DOHH2 (cell line): ENCODE data around the gene CHD9.

Source experiments
- CTCF ChIP-seq: fragments of 200-600 bp; sonication (generic); IDR thresholded peaks from one replicate; pipeline ENCODE4 v1.5.1; 2014; ENCODE audit warnings: antibody characterized with exemption, mild to moderate bottlenecking, low read depth, low read length; ENCODE audit not compliant: poor library complexity, severe bottlenecking
- EZH2phosphoT487 ChIP-seq: fragments of 200-600 bp; sonication (generic); IDR thresholded peaks from 2 replicates; pipeline ENCODE4 v1.6.1; 2017; ENCODE audit warnings: borderline replicate concordance, mild to moderate bottlenecking, antibody characterized with exemption, low read length, moderate library complexity, mixed read lengths

- no peak for TF ChIP-seq CTCF
- no peak for TF ChIP-seq EZH2phosphoT487
Measured at GRCh38 chr16:53105565-53105964, 50.8 kb downstream of the CHD9 start.
